Adrenal gland (tissue), 12 donors: Measurements from ENCODE around the gene NDUFAF3. TPM values are rescaled to one million over a fixed set of nuclear protein-coding genes. Genes with fewer than 3 reads are reported as not detected.

Experiments
- DNase-seq, 7 donors: peaks; one replicate each; pipeline ENCODE4 v3.0.0-alpha.2; 2019 to 2020
- H3K27ac ChIP-seq, 5 donors: fragments of 200-600 bp; sonication (generic) in 4 of 5; 1 replicate in 3 of 5; 2 replicates in 2 of 5; pipeline versions ENCODE4 v1.5.1 to v1.8.0; 2016 to 2020; ENCODE audit warnings: mild to moderate bottlenecking in 1 of 5
- H3K27me3 ChIP-seq: fragments of 200-600 bp; 2 replicates; pipeline ENCODE4 v1.8.0; 2021
- H3K36me3 ChIP-seq, 2 donors: fragments of 200-600 bp; replicated peaks in 1 of 2; 1 replicate in 1 of 2; 2 replicates in 1 of 2; pipeline versions ENCODE4 v1.5.1 to v1.8.0; 2018 to 2022
- H3K4me1 ChIP-seq, 2 donors: fragments of 200-600 bp; replicated peaks in 1 of 2; 1 replicate in 1 of 2; 2 replicates in 1 of 2; pipeline versions ENCODE4 v1.5.1 to v1.8.0; 2018 to 2021
- H3K4me3 ChIP-seq, 4 donors: fragments of 200-600 bp; sonication (generic) in 3 of 4; one replicate each; pipeline ENCODE4 v1.5.1; 2016 to 2018
- H3K9me3 ChIP-seq, 3 donors: fragments of 200-600 bp; sonication (generic) in 1 of 3; replicated peaks in 1 of 3; 1 replicate in 2 of 3; 2 replicates in 1 of 3; pipeline versions ENCODE4 v1.5.1 to v1.8.0; 2016 to 2021
- CTCF ChIP-seq, 6 experiments: fragments of 450-650 bp in 4 of 6; fragments of 200-600 bp in 2 of 6; sonication (generic) in 1 of 6; IDR thresholded peaks; 1 replicate in 5 of 6; 2 replicates in 1 of 6; pipeline versions ENCODE4 v1.5.1 to v1.8.0; 2016 to 2021; ENCODE audit warnings: antibody characterized with exemption in 6 of 6, mild to moderate bottlenecking in 2 of 6, moderate library complexity in 1 of 6
- POLR2A ChIP-seq, 2 donors: fragments of 450-650 bp; IDR thresholded peaks; one replicate each; pipeline ENCODE4 v1.6.1; 2017; ENCODE audit warnings: antibody characterized with exemption in 2 of 2, mild to moderate bottlenecking in 2 of 2, moderate library complexity in 1 of 2
- WGBS, 4 donors: extraction: QIAGEN DNeasy Blood & Tissue Kit in 2 of 4; methylation state at CpG; one replicate each; pipeline versions ENCODE4 v1.1.5 to v1.1.7; 2013 to 2017; 5-methylcytosine and 5-hydroxymethylcytosine counted together
- intact Hi-C, 2 donors: fragments of 100-400 bp; cut with DNase I; formaldehyde crosslinking; loops; one replicate each; pipeline versions ENCODE4 v1.14.1 to v1.15.0; 2022 to 2023
- polyA plus RNA-seq, 3 donors: library from polyadenylated mRNA; stranded (reverse); fragments of 200-250 nt in 2 of 3; fragments of 350-450 nt in 1 of 3; fragmentation: Illumina TruSeq in 1 of 3; extraction: RNeasy Lipid Tissue Mini Kit (QIAGEN cat#74804) in 1 of 3; gene quantifications; one replicate each; pipeline ENCODE4 v1.2.3, GENCODE V29; 2013 to 2014
- total RNA-seq, 9 donors: library from RNA; depleted of rRNA in 4 of 9; stranded (reverse); fragments of >200 nt in 4 of 9; fragments of 120-200 nt in 1 of 9; fragmentation: NEBNext Ultra II Directional in 1 of 9; extraction: Animal tissue kit (Norgen Biotek cat#: 25700) in 1 of 9; gene quantifications; one replicate each; pipeline versions ENCODE4 v1.1.0 to v1.2.4, GENCODE V29; 2013 to 2023
- donor health status: healthy with polysubstance abuse.
- donor health status: Bipolar disorder and iron deficiency.
- donor health status: DM: yes; HTN: yes; CAD: no.
- donor health status: DM: no; HTN: no; CAD: no.
- donor health status: DM: no; HTN: no; CAD: no.
- donor health status: DM: yes; HTN: yes; CAD: no.

Gene NDUFAF3
- total and polyA plus RNA-seq, 12 donors, result 87.2 to 578 (median 173) TPM

DNA sequence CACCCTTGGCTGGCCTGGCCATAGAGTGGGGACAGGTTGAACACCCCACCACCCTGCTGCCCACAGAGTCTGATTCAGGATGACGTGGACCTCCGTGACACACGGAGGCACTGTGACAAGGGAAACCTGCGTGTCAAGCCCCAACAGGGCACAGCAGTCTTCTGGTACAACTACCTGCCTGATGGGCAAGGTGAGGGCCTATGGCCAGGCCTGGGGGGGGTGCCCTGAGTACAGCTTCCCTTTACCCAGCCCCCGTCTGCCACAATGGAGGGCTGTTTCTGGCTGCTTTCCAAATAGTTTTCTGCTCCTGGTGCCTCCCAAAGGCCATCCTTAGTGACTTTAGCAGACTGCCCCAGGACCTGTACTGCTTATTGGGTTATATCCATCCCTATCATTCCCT is 15.9 kb upstream of the NDUFAF3 start:
- 81 to 100% (median 96%) methylated on average over 4 to 5 of the region's 5 CpGs for WGBS, 4 donors
- peak in 1 of 7 donors; percentile 45 for DNase-seq
- intact Hi-C loops, result no loop called here
- Histone ChIP-seq H3K9me3 (no peaks in the 10 kb centered on the region), H3K4me3 (peak overlapping the region in 1 of 4 donors; percentile 66), H3K4me1 (peaks cover 11 to 22% of the 10 kb centered on the region in 2 donors), H3K27me3 (no peaks in the 10 kb centered on the region), H3K36me3 (no peaks in the 10 kb centered on the region), H3K27ac (peak overlapping the region in 4 of 5 donors; percentile 84 to 95 (median 92))
- TF ChIP-seq POLR2A (IDR thresholded peaks at IDR 0.05), result no peak
- no peak for TF ChIP-seq CTCF (IDR thresholded peaks at IDR 0.05)

- H3K9me3 ChIP-seq, result no peaks in the 10 kb centered on the region
- no peaks in the 10 kb centered on the region for H3K27me3 ChIP-seq
- DNase-seq, result peak; percentile 59 to 84 (median 66)
- intact Hi-C loops, result no loop called here
- TF ChIP-seq POLR2A (IDR thresholded peaks at IDR 0.05) (peak in 1 of 2 donors; percentile 15), CTCF (IDR thresholded peaks at IDR 0.05) (no peak)
- H3K4me3 ChIP-seq, result peak overlapping the region; percentile 35 to 66 (median 54)
- H3K4me1 ChIP-seq, result peaks cover 16 to 27% of the 10 kb centered on the region in 2 donors
- WGBS, 4 donors, result 0 to 5% (median 2%) methylated on average over 5 to 32 of the region's 32 CpGs
- H3K27ac ChIP-seq, result peak overlapping the region; percentile 84 to 98 (median 94)
- H3K36me3 ChIP-seq, result no peaks in the 10 kb centered on the region
Observed at GRCh38 chr3:49006408-49007067, 15.4 kb upstream of the NDUFAF3 start.

DNA sequence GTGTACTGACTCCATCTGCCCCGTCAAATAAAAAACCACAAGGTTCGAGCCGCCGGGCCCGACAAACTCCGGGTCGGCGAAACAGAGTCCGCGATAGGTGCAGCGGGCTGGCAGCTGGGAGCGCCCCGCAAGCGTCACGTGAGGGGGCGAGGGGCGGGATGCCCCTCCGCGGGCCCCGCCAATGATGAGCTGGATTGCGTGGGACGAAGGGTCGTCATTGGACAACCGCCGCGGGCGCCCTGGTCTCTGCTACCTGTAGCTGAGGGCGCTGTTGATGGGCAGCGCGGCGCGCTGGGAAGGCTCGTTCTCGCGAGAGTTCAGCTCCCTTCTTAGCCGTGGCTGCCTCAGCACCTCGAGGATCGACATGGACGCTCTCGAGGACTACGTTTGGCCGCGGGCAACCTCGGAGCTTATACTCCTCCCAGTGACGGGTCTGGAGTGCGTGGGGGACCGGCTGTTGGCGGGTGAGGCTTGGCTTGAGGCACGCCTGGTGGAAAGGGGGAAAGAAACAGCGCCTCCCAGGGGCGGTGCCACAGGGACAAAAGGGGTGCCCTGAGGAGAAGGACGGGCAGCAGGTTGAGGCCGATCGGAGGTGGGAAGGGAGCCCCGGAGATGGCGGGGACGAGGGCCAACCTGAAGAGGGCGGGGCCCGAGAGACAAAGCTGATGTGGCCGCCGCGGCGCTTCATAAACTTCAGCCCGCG is 14.7 kb upstream of the NDUFAF3 start, which contains the start of gene WDR6:
Gene WDR6, plus strand, starts transcription at position 324 of the 703 bp plus-strand sequence. Its CDS starts 41 bp downstream, at position 365.
- Histone ChIP-seq H3K4me1 (peaks cover 20 to 34% of the 10 kb centered on the region in 2 donors), H3K36me3 (peaks cover 0 to 5% of the 10 kb centered on the region in 2 donors), H3K9me3 (no peaks in the 10 kb centered on the region), H3K27me3 (no peaks in the 10 kb centered on the region), H3K27ac (peak within 1 kb of the TSS; percentile 84 to 98 (median 94)), H3K4me3 (peak within 1 kb of the TSS; percentile 46 to 83 (median 64))
- peak; percentile 59 to 89 for TF ChIP-seq POLR2A (IDR thresholded peaks at IDR 0.05)
- peak in 5 of 6 experiments; percentile 41 to 57 (median 55) for TF ChIP-seq CTCF (IDR thresholded peaks at IDR 0.05)
- peak; percentile 97 to 99 (median 99) for DNase-seq
- WGBS, 4 donors, result 0 to 1% (median 0%) methylated on average over 21 to 65 of the region's 65 CpGs
- intact Hi-C loops, result no loop called here
